OCI-LY7 (cell line): Measurements from ENCODE around the gene USP6. TPM values are rescaled to one million over a fixed set of nuclear protein-coding genes. Genes with fewer than 3 reads are reported as not detected.

Experiments used
- BruUV-seq: library from RNA; stranded (reverse); fragments of 400-500 nt; replicated peaks from 2 replicates; lab custom pipeline; 2021; lab: Mats Ljungman, UMichigan
- CTCF ChIA-PET: fragments of 300-600 bp; sonication (Branson Sonifier 250); formaldehyde crosslinking; loops from one replicate; lab custom pipeline; 2022; ENCODE audit warnings: antibody characterized with exemption; ENCODE audit not compliant: unreplicated experiment; lab: Charles Lee
- POLR2A ChIA-PET: fragments of 300-600 bp; sonication (Branson Sonifier 250); formaldehyde crosslinking; loops from one replicate; lab custom pipeline; 2022; ENCODE audit warnings: antibody characterized with exemption; lab: Charles Lee
- DNase-seq: peaks from one replicate; pipeline ENCODE4 v3.0.0-alpha.2; 2015; ENCODE audit warnings: low spot score
- H2AFZ ChIP-seq: fragments of 200-600 bp; sonication (generic), shearing (Covaris generic); 2 replicates; pipeline ENCODE4 v1.6.1; 2014; ENCODE audit warnings: mild to moderate bottlenecking, antibody characterized with exemption, low read length, moderate library complexity
- H3K27ac ChIP-seq: fragments of 200-600 bp; sonication (generic); 2 replicates; pipeline ENCODE4 v1.5.1; 2014; ENCODE audit warnings: mixed run types, low read depth, mild to moderate bottlenecking, moderate library complexity, low read length, inconsistent platforms; ENCODE audit not compliant: poor library complexity, severe bottlenecking
- H3K36me3 ChIP-seq: fragments of 200-600 bp; sonication (generic); 2 replicates; pipeline ENCODE4 v1.6.1; 2014; ENCODE audit warnings: mild to moderate bottlenecking, antibody characterized with exemption, low read length, moderate library complexity, mixed read lengths; ENCODE audit not compliant: insufficient read depth
- H3K4me1 ChIP-seq: fragments of 200-600 bp; sonication (generic); 2 replicates; pipeline ENCODE4 v1.5.1; 2014; ENCODE audit warnings: mild to moderate bottlenecking, low read length; ENCODE audit not compliant: insufficient read depth, poor library complexity, severe bottlenecking
- H3K4me2 ChIP-seq: fragments of 200-600 bp; sonication (generic); 2 replicates; pipeline ENCODE4 v1.6.1; 2014; ENCODE audit warnings: mild to moderate bottlenecking, low read length
- H3K4me3 ChIP-seq: fragments of 200-600 bp; sonication (generic); 2 replicates; pipeline ENCODE4 v1.5.1; 2014; ENCODE audit warnings: mild to moderate bottlenecking, low read depth, low read length; ENCODE audit not compliant: poor library complexity, severe bottlenecking
- H3K79me2 ChIP-seq: fragments of 200-600 bp; sonication (generic); 2 replicates; pipeline ENCODE4 v1.6.1; 2016; ENCODE audit warnings: low read depth, mild to moderate bottlenecking, low read length, moderate library complexity, mixed read lengths; ENCODE audit not compliant: insufficient read depth
- H3K9me2 ChIP-seq: fragments of 200-600 bp; sonication (generic); 2 replicates; pipeline ENCODE4 v1.6.1; 2016; ENCODE audit warnings: mild to moderate bottlenecking, low read length, mixed read lengths; ENCODE audit not compliant: insufficient read depth
- H3K9me3 ChIP-seq: fragments of 200-600 bp; sonication (generic); 2 replicates; pipeline ENCODE4 v1.6.1; 2014; ENCODE audit warnings: mild to moderate bottlenecking, mixed run types, low read length, mixed read lengths
- H4K20me1 ChIP-seq: fragments of 200-600 bp; sonication (generic); 2 replicates; pipeline ENCODE4 v1.6.1; 2014; ENCODE audit warnings: mild to moderate bottlenecking, antibody characterized with exemption, low read length, moderate library complexity, mixed read lengths; ENCODE audit not compliant: insufficient read depth
- EZH2phosphoT487 ChIP-seq: fragments of 200-600 bp; sonication (generic); IDR thresholded peaks from 2 replicates; pipeline ENCODE4 v1.6.1; 2018; ENCODE audit warnings: low read depth, borderline replicate concordance, mild to moderate bottlenecking, mixed run types, antibody characterized with exemption, low read length, moderate library complexity, mixed read lengths
- intact Hi-C: fragments of 100-400 bp; cut with micrococcal nuclease; formaldehyde crosslinking; loops from one replicate; pipeline ENCODE4 v1.10.0; 2022; ENCODE audit not compliant: unreplicated experiment
- total RNA-seq, 2 experiments: library from RNA; depleted of rRNA in 1 of 2; stranded (reverse); fragments of >200 nt in 1 of 2; shearing (Covaris generic) in 1 of 2; gene quantifications; 2 replicates each; pipeline ENCODE4 v1.2.3, GENCODE V29; 2014 to 2022
- TF ChIP-seq, protein P1 (sequence below): fragments of 200-600 bp; sonication (generic); conservative IDR thresholded peaks from 2 replicates; pipeline ENCODE4 v1.5.1; 2014; ENCODE audit warnings: mild to moderate bottlenecking, antibody characterized with exemption, low read length, moderate library complexity, mixed read lengths

Gene USP6
- total RNA-seq, 2 experiments from 2014 or later = 0.03 to 0.11 TPM

GRCh38 chr17:5099271-5099670 lies 16.6 kb upstream of the USP6 start:
- BruUV-seq = no TSS peak
- Histone ChIP-seq H3K4me1 (no peaks in the 10 kb centered on the region), H2AFZ (no peak overlapping the region), H3K27ac (no peak overlapping the region), H3K4me2 (no peak overlapping the region), H3K9me3 (peaks cover 31% of the 10 kb centered on the region), H3K36me3 (peaks cover 8% of the 10 kb centered on the region), H4K20me1 (no peaks in the 10 kb centered on the region), H3K9me2 (no peaks in the 10 kb centered on the region), H3K4me3 (no peak overlapping the region), H3K79me2 (no peaks in the 10 kb centered on the region)
- POLR2A ChIA-PET = interaction anchor here (0.7 kb wide), 2 partner anchors 34 to 263 kb away, joined by 3 to 4 read pairs; no protein-coding TSS in a partner anchor
- no peak for TF ChIP-seq EZH2phosphoT487
- TF ChIP-seq, protein P1, sequence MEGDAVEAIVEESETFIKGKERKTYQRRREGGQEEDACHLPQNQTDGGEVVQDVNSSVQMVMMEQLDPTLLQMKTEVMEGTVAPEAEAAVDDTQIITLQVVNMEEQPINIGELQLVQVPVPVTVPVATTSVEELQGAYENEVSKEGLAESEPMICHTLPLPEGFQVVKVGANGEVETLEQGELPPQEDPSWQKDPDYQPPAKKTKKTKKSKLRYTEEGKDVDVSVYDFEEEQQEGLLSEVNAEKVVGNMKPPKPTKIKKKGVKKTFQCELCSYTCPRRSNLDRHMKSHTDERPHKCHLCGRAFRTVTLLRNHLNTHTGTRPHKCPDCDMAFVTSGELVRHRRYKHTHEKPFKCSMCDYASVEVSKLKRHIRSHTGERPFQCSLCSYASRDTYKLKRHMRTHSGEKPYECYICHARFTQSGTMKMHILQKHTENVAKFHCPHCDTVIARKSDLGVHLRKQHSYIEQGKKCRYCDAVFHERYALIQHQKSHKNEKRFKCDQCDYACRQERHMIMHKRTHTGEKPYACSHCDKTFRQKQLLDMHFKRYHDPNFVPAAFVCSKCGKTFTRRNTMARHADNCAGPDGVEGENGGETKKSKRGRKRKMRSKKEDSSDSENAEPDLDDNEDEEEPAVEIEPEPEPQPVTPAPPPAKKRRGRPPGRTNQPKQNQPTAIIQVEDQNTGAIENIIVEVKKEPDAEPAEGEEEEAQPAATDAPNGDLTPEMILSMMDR = no peak
- intact Hi-C loops = no loop called here
- no peak for DNase-seq
- CTCF ChIA-PET = no interaction called here

DNA sequence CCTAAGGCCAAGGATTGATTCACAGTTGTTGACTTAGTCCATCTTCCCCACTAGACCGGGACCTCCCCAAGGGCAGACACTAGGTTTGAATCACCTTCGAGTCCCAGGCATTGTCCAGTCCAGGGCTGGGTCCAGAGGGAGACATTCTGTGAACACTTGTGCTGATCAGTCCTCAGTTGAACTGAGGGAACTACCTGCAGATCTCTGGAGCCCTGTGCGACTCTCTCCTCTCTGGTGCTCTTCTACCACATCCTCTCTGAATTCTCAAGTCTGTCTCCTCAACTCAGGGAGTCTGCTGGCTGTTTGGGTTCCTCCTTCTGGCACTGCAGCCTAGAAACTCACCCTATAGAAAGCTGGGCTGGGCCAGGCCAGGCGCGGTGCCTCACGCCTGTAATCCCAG lies 15.0 kb upstream of the USP6 start:
- intact Hi-C loops = no loop called here
- Histone ChIP-seq H3K4me2 (no peak overlapping the region), H3K9me3 (peaks cover 19% of the 10 kb centered on the region), H3K4me3 (no peak overlapping the region), H3K36me3 (peaks cover 23% of the 10 kb centered on the region), H4K20me1 (no peaks in the 10 kb centered on the region), H2AFZ (no peak overlapping the region), H3K27ac (no peak overlapping the region), H3K4me1 (no peaks in the 10 kb centered on the region), H3K79me2 (no peaks in the 10 kb centered on the region), H3K9me2 (no peaks in the 10 kb centered on the region)
- no TSS peak for BruUV-seq
- no peak for TF ChIP-seq EZH2phosphoT487
- TF ChIP-seq, protein P1 = no peak
- DNase-seq = no peak
- POLR2A ChIA-PET = interaction anchor here (0.6 kb wide), 2 partner anchors 13 to 485 kb away, joined by 3 read pairs; no protein-coding TSS in a partner anchor
- CTCF ChIA-PET = no interaction called here

- ChIA-PET POLR2A (interaction anchor here (1.4 kb wide), 1 partner anchor 77 kb away, joined by 4 read pairs; no protein-coding TSS in a partner anchor), CTCF (interaction anchor here (0.9 to 1.2 kb wide), 2 partner anchors 56 to 80 kb away, joined by 3 read pairs; no protein-coding TSS in a partner anchor)
- Histone ChIP-seq H3K9me2 (no peaks in the 10 kb centered on the region), H2AFZ (peak overlapping the region; percentile 87), H3K27ac (peak overlapping the region; percentile 62), H3K4me2 (peak overlapping the region; percentile 83), H4K20me1 (no peaks in the 10 kb centered on the region), H3K4me3 (peak overlapping the region; percentile 85), H3K79me2 (peaks cover 33% of the 10 kb centered on the region), H3K4me1 (peaks cover 16% of the 10 kb centered on the region), H3K9me3 (peaks cover 11% of the 10 kb centered on the region; the same call in 1 of the 2 replicates), H3K36me3 (peaks cover 62% of the 10 kb centered on the region)
- DNase-seq = peak; percentile 67
- TF ChIP-seq EZH2phosphoT487 = no peak
- TF ChIP-seq, protein P1 = no peak; the same call in 1 of the 2 replicates
- BruUV-seq = TSS peak; percentile 65
- intact Hi-C loops = loop anchor here (1.0 kb wide), 2 partner anchors 80 to 126 kb away; partner anchors contain the start of gene ZNF594
Observed at GRCh38 chr17:5110816-5111215, 5.0 kb upstream of the USP6 start.
